WTC11 (cell line): Measurements from ENCODE around the gene SRP9. TPM values are rescaled to one million over a fixed set of nuclear protein-coding genes. Genes with fewer than 3 reads are reported as not detected.
A peak's percentile ranks its signal among the peaks of the same experiment; 100 is the strongest.
"Not testable (repeated sequence)": the region's sequence is repeated elsewhere in the genome, so short reads cannot be mapped to it uniquely, and the experiment has no call there.

Source experiments
- ATAC-seq: fragments of 200-7000 bp; cut with Tn5 transposase; 2 replicates; pipeline ENCODE4 v1.10.0; 2021; ENCODE audit warnings: mild to moderate bottlenecking, moderate library complexity
- CTCF ChIA-PET: fragments of 300-600 bp; sonication (Branson Sonifier 250); formaldehyde crosslinking; loops from one replicate; lab custom pipeline; 2021; ENCODE audit warnings: antibody characterized with exemption; lab: Charles Lee
- POLR2A ChIA-PET: fragments of 350-600 bp; sonication (Branson Sonifier 250); formaldehyde crosslinking; loops from one replicate; lab custom pipeline; 2021; ENCODE audit warnings: antibody characterized with exemption; lab: Charles Lee
- DNase-seq: peaks from one replicate; pipeline ENCODE4 v3.0.0; 2021; ENCODE audit warnings: low spot score
- H3K27ac Mint-ChIP-seq: 2 replicates; pipeline ENCODE4 v1.8.0; 2021; ENCODE audit warnings: mixed read lengths
- H3K27me3 Mint-ChIP-seq: 2 replicates; pipeline ENCODE4 v1.8.0; 2021; ENCODE audit warnings: low read depth, mild to moderate bottlenecking, moderate library complexity, mixed read lengths
- H3K36me3 Mint-ChIP-seq: 2 replicates; pipeline ENCODE4 v1.8.0; 2021; ENCODE audit warnings: mixed read lengths
- H3K4me1 Mint-ChIP-seq: 2 replicates; pipeline ENCODE4 v1.8.0; 2022; ENCODE audit warnings: mixed read lengths
- H3K4me3 Mint-ChIP-seq: 2 replicates; pipeline ENCODE4 v1.8.0; 2021; ENCODE audit warnings: mild to moderate bottlenecking, moderate library complexity, mixed read lengths
- H3K9me3 Mint-ChIP-seq: 2 replicates; pipeline ENCODE4 v1.8.0; 2021; ENCODE audit warnings: mixed read lengths
- CREM ChIP-seq: sonication (generic); formaldehyde crosslinking; IDR thresholded peaks from 2 replicates; pipeline ENCODE4 v1.8.1; 2022; ENCODE audit warnings: mild to moderate bottlenecking, missing genetic modification reagents, moderate library complexity
- EMX1 ChIP-seq: fragments of 250-450 bp; sonication (Bioruptor Pico); IDR thresholded peaks from 2 replicates; pipeline ENCODE4 v1.8.0; 2021; ENCODE audit warnings: mild to moderate bottlenecking
- GABPB1 ChIP-seq: sonication (generic); formaldehyde crosslinking; IDR thresholded peaks from 2 replicates; pipeline ENCODE4 v1.8.1; 2023; ENCODE audit warnings: mild to moderate bottlenecking, missing genetic modification reagents
- TEAD1 ChIP-seq: sonication (generic); formaldehyde crosslinking; IDR thresholded peaks from 2 replicates; pipeline ENCODE4 v1.8.0; 2022; ENCODE audit warnings: mild to moderate bottlenecking, missing genetic modification reagents
- total RNA-seq: library from RNA; stranded (reverse); gene quantifications from 3 replicates; pipeline ENCODE4 v1.2.3, GENCODE V29; 2021
- TF ChIP-seq, protein P1 (sequence below): sonication (generic); formaldehyde crosslinking; IDR thresholded peaks from 2 replicates; pipeline ENCODE4 v1.8.0; 2023; ENCODE audit warnings: mild to moderate bottlenecking, missing genetic modification reagents
- TF ChIP-seq, protein P2 (sequence below): sonication (generic); formaldehyde crosslinking; IDR thresholded peaks from 2 replicates; pipeline ENCODE4 v1.8.1; 2022; ENCODE audit warnings: low read depth, missing genetic modification reagents, borderline replicate concordance
- TF ChIP-seq, protein P3 (sequence below): fragments of 250-450 bp; sonication (Bioruptor Pico); IDR thresholded peaks from 2 replicates; pipeline ENCODE4 v1.9.0; 2021; ENCODE audit warnings: moderate library complexity, mild to moderate bottlenecking, inconsistent platforms, borderline replicate concordance
- TF ChIP-seq, protein P4 (sequence below): fragments of 250-450 bp; sonication (Bioruptor Pico); IDR thresholded peaks from 2 replicates; pipeline ENCODE4 v1.9.0; 2021; ENCODE audit warnings: mild to moderate bottlenecking, borderline replicate concordance
- TF ChIP-seq, protein P5 (sequence below): fragments of 250-450 bp; sonication (Bioruptor Pico); IDR thresholded peaks from 2 replicates; pipeline ENCODE4 v1.9.0; 2021; ENCODE audit warnings: mild to moderate bottlenecking

Gene SRP9
- total RNA-seq, 1 experiment from 2014 or later: 375 TPM

DNA sequence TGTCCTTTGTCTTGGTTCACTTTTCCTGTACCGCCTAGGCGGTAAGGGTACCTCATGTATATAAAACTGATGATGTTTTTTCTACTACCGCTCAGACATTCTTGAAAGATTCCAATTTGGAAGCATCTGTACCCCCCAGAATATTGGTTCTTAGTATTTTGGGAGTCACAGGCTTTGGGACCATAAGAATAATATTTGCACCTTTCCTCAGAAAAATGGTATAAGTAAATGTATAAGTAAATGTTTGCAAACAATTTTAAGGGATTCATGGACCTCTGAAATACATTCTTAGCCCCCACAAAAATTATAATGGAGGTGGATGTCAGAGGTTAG lies 677 bp downstream of the SRP9 start (continued):
- TF ChIP-seq, protein P1, sequence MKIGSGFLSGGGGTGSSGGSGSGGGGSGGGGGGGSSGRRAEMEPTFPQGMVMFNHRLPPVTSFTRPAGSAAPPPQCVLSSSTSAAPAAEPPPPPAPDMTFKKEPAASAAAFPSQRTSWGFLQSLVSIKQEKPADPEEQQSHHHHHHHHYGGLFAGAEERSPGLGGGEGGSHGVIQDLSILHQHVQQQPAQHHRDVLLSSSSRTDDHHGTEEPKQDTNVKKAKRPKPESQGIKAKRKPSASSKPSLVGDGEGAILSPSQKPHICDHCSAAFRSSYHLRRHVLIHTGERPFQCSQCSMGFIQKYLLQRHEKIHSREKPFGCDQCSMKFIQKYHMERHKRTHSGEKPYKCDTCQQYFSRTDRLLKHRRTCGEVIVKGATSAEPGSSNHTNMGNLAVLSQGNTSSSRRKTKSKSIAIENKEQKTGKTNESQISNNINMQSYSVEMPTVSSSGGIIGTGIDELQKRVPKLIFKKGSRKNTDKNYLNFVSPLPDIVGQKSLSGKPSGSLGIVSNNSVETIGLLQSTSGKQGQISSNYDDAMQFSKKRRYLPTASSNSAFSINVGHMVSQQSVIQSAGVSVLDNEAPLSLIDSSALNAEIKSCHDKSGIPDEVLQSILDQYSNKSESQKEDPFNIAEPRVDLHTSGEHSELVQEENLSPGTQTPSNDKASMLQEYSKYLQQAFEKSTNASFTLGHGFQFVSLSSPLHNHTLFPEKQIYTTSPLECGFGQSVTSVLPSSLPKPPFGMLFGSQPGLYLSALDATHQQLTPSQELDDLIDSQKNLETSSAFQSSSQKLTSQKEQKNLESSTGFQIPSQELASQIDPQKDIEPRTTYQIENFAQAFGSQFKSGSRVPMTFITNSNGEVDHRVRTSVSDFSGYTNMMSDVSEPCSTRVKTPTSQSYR (CRISPR knock-in tag): no peak
- no peak for TF ChIP-seq GABPB1
- no peak for TF ChIP-seq TEAD1 (CRISPR knock-in tag)
- TF ChIP-seq, protein P2, sequence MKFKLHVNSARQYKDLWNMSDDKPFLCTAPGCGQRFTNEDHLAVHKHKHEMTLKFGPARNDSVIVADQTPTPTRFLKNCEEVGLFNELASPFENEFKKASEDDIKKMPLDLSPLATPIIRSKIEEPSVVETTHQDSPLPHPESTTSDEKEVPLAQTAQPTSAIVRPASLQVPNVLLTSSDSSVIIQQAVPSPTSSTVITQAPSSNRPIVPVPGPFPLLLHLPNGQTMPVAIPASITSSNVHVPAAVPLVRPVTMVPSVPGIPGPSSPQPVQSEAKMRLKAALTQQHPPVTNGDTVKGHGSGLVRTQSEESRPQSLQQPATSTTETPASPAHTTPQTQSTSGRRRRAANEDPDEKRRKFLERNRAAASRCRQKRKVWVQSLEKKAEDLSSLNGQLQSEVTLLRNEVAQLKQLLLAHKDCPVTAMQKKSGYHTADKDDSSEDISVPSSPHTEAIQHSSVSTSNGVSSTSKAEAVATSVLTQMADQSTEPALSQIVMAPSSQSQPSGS (CRISPR knock-in tag): no peak
- TF ChIP-seq, protein P3, sequence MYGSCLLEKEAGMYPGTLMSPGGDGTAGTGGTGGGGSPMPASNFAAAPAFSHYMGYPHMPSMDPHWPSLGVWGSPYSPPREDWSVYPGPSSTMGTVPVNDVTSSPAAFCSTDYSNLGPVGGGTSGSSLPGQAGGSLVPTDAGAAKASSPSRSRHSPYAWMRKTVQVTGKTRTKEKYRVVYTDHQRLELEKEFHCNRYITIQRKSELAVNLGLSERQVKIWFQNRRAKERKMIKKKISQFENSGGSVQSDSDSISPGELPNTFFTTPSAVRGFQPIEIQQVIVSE: no peak
- no peak for TF ChIP-seq EMX1 (CRISPR knock-in tag)

DNA sequence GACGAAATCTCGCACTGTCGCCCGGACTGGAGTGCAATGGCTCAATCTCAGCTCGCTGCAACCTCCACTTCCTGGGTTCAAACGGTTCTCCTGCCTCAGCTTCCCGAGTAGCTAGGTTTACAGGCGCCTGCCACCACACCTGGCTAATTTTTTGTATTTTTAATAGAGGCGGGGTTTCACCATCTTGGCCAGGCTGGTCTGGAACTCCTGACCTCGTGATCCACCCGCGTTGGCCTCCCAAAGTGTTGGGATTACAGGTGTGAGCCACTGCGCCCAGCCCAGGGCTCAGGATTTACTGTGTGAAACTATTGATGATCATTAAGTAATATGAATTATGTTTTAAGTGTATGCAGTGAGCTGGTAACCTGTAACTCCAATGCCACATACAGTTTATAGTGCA lies 1.5 kb downstream of the SRP9 start:
- DNase-seq, H3K4me3 Mint-ChIP-seq, ATAC-seq, H3K27me3 Mint-ChIP-seq, H3K9me3 Mint-ChIP-seq: not testable (repeated sequence)
- Mint-ChIP-seq H3K4me1 (peaks cover 48% of the 10 kb centered on the region), H3K36me3 (peaks cover 18% of the 10 kb centered on the region), H3K27ac (peak overlapping the region; percentile 39; the same call in 1 of the 2 replicates)
- ChIA-PET POLR2A (interaction anchor here (0.7 to 2.5 kb wide), 5 partner anchors 13 to 197 kb away, joined by 3 to 10 read pairs (median 5); partner anchors contain the start of gene EPHX1), CTCF (interaction anchor here (0.8 to 4.1 kb wide), 4 partner anchors 9 to 304 kb away, joined by 3 to 38 read pairs (median 6); partner anchors contain the start of gene PYCR2)

DNA sequence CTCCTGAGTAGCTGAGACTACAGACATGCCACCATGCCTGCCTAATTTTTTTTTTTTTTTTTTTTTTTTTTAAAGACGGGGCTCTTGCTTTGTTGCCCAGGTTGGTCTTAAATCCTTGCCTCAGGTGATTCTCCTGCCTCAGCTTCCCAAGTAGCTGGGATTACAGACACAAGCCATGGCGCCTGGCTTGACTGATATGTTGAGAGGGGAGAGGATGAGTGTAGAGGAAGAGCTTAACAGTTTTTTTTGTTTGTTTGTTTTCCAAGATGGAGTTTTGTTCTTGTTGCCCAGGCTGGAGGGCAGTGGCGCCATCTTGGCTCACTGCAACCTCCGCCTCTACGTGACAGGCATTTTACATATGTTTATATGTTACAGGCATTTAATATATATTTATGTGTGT lies 2.5 kb downstream of the SRP9 start:
- peaks cover 26% of the 10 kb centered on the region for H3K36me3 Mint-ChIP-seq
- DNase-seq (no peak), ATAC-seq (no peak)
- POLR2A ChIA-PET: interaction anchor here (0.7 to 1.3 kb wide), 2 partner anchors 12 to 163 kb away, joined by 5 to 7 read pairs; no protein-coding TSS in a partner anchor
- H3K9me3 Mint-ChIP-seq: no peaks in the 10 kb centered on the region
- TF ChIP-seq, protein P4, sequence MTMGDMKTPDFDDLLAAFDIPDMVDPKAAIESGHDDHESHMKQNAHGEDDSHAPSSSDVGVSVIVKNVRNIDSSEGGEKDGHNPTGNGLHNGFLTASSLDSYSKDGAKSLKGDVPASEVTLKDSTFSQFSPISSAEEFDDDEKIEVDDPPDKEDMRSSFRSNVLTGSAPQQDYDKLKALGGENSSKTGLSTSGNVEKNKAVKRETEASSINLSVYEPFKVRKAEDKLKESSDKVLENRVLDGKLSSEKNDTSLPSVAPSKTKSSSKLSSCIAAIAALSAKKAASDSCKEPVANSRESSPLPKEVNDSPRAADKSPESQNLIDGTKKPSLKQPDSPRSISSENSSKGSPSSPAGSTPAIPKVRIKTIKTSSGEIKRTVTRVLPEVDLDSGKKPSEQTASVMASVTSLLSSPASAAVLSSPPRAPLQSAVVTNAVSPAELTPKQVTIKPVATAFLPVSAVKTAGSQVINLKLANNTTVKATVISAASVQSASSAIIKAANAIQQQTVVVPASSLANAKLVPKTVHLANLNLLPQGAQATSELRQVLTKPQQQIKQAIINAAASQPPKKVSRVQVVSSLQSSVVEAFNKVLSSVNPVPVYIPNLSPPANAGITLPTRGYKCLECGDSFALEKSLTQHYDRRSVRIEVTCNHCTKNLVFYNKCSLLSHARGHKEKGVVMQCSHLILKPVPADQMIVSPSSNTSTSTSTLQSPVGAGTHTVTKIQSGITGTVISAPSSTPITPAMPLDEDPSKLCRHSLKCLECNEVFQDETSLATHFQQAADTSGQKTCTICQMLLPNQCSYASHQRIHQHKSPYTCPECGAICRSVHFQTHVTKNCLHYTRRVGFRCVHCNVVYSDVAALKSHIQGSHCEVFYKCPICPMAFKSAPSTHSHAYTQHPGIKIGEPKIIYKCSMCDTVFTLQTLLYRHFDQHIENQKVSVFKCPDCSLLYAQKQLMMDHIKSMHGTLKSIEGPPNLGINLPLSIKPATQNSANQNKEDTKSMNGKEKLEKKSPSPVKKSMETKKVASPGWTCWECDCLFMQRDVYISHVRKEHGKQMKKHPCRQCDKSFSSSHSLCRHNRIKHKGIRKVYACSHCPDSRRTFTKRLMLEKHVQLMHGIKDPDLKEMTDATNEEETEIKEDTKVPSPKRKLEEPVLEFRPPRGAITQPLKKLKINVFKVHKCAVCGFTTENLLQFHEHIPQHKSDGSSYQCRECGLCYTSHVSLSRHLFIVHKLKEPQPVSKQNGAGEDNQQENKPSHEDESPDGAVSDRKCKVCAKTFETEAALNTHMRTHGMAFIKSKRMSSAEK (CRISPR knock-in tag): 0 out of 2 replicates have a peak, but pooled peaks have one; percentile 41
- no peak for TF ChIP-seq CREM (CRISPR knock-in tag)
- TF ChIP-seq, protein P5, sequence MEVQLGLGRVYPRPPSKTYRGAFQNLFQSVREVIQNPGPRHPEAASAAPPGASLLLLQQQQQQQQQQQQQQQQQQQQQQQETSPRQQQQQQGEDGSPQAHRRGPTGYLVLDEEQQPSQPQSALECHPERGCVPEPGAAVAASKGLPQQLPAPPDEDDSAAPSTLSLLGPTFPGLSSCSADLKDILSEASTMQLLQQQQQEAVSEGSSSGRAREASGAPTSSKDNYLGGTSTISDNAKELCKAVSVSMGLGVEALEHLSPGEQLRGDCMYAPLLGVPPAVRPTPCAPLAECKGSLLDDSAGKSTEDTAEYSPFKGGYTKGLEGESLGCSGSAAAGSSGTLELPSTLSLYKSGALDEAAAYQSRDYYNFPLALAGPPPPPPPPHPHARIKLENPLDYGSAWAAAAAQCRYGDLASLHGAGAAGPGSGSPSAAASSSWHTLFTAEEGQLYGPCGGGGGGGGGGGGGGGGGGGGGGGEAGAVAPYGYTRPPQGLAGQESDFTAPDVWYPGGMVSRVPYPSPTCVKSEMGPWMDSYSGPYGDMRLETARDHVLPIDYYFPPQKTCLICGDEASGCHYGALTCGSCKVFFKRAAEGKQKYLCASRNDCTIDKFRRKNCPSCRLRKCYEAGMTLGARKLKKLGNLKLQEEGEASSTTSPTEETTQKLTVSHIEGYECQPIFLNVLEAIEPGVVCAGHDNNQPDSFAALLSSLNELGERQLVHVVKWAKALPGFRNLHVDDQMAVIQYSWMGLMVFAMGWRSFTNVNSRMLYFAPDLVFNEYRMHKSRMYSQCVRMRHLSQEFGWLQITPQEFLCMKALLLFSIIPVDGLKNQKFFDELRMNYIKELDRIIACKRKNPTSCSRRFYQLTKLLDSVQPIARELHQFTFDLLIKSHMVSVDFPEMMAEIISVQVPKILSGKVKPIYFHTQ (CRISPR knock-in tag): peak; percentile 28; the same call in 1 of the 2 replicates
- H3K4me3 Mint-ChIP-seq: peak overlapping the region; percentile 46
- CTCF ChIA-PET: interaction anchor here (0.7 to 4.1 kb wide), 3 partner anchors 66 to 305 kb away, joined by 3 to 38 read pairs (median 4); no protein-coding TSS in a partner anchor
- no peaks in the 10 kb centered on the region for H3K27me3 Mint-ChIP-seq
- peak overlapping the region; percentile 74 for H3K27ac Mint-ChIP-seq
- H3K4me1 Mint-ChIP-seq: peaks cover 42% of the 10 kb centered on the region
